ENCODE measurements around the gene KCNJ1. TPM values are rescaled to one million over a fixed set of nuclear protein-coding genes. Genes with fewer than 3 reads are reported as not detected.

Gene KCNJ1
- polyA plus RNA-seq, 1 donor: 0.14 TPM

- DNase-seq: no peak
Measured at GRCh38 chr11:128821556-128821955, 45.5 kb downstream of the KCNJ1 start.

DNA sequence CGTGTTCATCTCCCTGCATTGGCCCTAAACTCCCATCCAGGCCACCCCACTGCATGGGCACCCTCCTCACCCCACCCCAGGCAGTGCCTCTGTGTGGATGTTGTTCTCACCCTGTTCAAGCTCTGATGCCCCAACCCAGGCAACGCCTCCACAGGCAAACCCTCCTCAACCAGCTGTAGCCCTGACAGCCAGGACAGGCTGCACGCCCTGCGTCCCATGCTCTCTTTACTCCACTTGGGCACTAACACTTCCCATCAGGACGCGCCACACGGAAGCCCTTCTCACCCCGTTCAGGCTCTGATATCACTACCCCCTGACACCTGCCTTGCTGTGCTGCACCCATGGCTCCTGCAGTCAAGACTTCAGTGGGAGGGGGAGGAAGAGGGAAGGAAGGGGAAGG, 47.9 kb downstream of the KCNJ1 start:
- no peak for DNase-seq

DNA sequence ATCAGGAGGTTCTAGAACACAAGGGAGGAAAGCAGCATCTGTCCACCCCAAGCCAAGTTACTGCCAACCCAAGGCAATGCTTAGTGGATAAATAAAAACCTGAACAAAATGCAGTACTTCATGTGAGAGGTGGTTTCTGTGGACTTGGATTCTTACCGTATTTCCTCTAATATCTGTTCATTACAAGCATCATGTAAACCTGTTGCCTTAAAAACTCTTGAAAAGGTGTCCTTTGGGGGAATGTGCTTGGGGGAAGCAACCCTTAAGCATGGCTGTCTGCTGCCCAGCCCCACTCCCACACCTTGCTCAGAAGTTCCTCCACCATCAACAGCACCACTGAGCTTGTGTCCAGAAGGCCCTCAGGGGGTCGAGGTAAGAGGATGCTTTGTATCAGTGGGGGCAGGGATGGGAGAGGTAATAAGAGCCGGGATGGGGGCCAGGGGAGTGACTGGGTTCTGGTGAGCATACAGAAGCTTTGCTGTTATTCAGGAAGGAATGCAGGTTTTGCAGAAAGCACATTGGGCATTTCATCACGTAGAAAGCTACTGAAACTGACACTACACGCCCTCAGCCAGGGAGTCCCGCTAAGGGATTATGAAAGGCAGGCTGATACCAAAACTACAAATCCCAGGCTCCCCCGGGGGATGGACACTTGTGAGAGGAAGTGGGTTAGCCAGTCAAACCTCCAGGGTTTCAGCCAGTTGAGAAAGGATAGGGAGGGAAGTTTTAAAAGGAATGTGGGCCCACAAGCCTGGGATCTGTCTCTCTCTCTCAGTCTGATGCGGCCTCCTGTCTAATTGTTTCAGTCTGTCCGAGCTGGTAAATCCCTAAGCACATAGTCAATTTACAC, 52.0 kb downstream of the KCNJ1 start:
- DNase-seq: peak; percentile 59

DNA sequence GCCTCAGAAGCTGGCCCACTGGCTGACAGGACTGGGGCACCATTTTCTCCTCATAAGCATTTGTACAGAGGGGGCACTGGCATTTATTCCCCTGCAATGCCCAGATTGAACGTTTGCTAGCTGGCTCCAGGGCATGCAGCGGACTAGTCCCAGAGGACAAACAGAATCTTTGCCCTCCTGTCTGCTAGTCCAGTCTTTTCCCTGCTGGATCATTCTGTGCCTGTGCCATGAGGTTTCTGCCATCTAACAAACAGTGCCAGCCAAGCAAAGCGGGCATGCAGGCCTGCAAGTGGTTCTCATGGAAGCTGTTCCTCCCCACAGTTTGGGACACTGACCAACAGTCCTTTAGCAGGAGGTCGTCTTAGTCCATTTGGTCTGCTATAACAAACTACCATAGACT, 53.4 kb downstream of the KCNJ1 start:
- DNase-seq: no peak

GRCh38 chr11:128810784-128811514, 56.1 kb downstream of the KCNJ1 start:
- no peak for DNase-seq

- DNase-seq: no peak
Measured at GRCh38 chr11:128809128-128809527, 58.0 kb downstream of the KCNJ1 start.

DNA sequence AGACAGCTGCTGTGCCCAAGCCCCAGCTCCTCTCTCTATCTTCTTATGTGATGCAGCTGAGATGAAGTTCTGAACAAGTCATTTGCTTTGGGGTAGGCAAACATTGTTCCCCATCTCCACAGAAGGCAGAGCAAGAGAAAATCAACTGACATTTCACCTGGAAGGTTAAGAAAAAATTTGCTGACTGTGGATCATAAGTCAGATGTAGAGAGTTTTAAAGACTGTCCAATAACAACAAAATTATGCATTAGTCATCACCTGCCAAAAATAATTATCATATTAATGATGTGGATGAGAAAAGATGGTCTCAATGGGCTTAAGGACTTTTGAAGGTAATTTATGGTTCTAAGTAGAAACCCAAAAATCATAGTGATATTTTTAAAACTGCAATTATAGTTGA, 59.2 kb downstream of the KCNJ1 start:
- DNase-seq: no peak

DNA sequence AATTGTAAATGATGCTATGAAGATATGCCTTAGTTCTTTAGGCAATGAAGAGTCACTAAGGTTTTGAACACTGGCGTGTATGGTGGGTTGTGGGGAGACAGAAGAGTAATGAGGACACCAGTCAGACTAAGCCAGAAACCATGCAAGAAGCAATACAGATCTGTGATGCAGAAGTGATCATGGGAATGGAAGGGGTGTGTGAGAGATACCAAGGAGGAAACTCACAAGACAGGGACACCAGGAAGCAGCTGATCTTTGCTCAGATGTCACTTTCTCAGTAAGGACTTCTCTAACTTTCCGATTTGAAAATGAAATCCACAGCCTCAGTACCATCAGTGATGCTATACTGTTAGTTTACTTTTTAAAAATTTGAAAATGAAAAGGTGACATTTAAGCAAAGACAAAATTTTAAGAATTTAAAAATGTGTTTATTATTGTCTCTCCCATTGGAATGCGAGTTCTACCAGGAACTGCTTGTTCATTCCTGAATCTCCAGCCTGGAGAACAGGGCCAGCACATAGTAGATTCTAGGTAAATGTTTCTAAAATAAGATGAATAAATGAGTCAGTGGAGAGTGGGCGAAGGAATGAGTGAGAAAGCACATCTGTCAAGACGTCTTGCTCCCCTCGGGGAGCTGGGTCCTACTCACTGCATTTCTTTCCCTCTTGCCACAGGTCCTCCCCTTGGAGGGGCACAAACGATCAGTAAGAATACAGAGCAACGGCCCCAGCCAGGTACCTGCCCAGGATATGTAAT, 60.4 kb downstream of the KCNJ1 start:
- no peak for DNase-seq

GRCh38 chr11:128804481-128804880, 62.6 kb downstream of the KCNJ1 start:
- DNase-seq: no peak

DNA sequence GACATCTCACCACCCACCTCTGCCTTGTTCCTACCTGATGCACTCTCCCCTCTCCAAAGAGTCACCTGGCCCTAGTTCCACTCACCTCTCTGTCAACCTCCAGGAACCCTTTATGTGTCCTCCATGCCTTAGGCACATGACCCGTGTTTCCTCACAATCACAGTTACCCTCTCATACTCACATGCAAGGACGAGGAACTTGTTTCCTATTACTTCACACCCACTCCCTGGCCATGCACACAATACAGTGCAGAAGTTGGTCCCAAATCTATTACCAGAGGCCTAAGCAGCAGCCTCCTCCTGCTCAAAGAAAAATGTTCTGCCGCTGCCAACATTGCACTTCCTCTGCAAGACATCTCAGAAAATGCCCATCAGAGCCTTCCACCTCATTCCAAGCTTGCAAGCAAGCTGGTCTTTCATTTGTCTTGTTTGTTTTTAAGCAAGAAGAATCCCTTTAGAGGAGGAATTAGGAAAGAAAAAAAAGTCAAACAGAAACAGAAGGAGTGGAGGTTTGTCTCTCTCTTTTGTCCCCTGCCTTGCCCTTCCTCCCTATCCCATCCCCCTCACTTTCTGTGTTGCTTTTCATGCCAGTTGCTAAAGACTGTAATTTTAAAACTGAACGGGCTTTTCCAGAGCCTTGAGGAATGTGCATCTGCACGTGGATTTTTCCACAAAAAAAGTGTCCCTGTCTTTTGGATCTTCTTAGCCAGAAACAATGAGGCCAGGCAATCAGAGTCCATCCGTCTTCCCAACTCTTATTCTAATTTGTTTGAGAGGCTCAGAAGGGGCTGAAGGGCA, 63.4 kb downstream of the KCNJ1 start:
- no peak for DNase-seq

DNA sequence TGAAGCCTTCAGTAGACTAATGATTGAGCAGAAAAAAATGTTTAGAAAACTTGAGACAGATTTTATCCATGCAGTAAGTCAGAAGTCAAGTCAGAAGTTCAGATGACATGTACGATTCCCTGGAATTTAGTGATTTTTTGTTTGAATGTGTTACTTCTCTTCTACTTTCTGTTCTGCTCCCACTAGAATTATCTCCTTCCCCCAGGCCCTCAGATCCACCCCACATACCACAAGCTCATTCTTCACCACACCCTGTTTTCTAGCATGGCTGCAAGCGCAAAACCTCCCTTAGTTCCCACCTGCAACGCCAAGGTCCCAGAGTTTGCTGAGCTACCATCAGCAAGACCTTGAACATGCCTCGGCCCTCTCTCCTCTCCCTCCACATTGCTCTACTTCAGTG, 64.1 kb downstream of the KCNJ1 start:
- no peak for DNase-seq

GRCh38 chr11:128802358-128802981, 64.6 kb downstream of the KCNJ1 start:
- DNase-seq: no peak

- no peak for DNase-seq
Measured at GRCh38 chr11:128800871-128801417, 66.2 kb downstream of the KCNJ1 start.

DNA sequence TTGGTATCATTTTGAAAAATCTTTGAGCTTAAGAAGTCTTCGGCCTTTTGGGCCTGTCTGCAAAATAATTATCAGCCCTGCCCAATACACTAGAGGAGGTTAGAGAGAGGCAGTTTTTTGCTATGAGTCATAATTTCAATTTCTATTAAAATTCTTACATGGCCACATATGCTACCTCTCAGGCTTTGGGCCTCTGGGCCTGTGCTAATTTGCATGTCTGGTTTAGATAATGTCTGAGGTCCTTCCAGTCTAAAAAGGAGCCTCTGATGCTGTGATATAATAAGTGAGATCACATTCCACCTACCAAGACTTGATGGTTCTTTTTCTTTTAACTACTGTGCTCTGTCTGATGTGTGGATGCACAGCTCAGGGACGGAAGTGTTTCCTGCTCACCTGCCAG, 70.8 kb downstream of the KCNJ1 start:
- no peak for DNase-seq

GRCh38 chr11:128790196-128790595, 76.9 kb downstream of the KCNJ1 start:
- DNase-seq: peak; percentile 43

GRCh38 chr11:128789497-128790150, 77.5 kb downstream of the KCNJ1 start:
- DNase-seq: no peak

Other genes with a start within 250 kb of the KCNJ1 start
- 15.1 TPM for gene FLI1, start 173.2 kb downstream of the KCNJ1 start, polyA plus RNA-seq (ENCODE audit: insufficient read length)
- 1.9 TPM for gene KCNJ5, start 24.1 kb upstream of the KCNJ1 start, polyA plus RNA-seq (ENCODE audit: insufficient read length)
- gene TP53AIP1, start 75.6 kb upstream of the KCNJ1 start, polyA plus RNA-seq (ENCODE audit: insufficient read length): 0.21 TPM